Activated CD8-positive, alpha-beta memory T cell treated with anti-CD3 and anti-CD28 coated beads, Interleukin-2, amount 50 U/mL, for 1 hour (primary cell): ENCODE results near the gene ANKRD13D.

ENCODE experiments used
- DNase-seq: peaks from one replicate; pipeline ENCODE4 v3.0.0-alpha.2; 2020; ENCODE audit errors: extremely low read depth

The ANKRD13D gene

DNA sequence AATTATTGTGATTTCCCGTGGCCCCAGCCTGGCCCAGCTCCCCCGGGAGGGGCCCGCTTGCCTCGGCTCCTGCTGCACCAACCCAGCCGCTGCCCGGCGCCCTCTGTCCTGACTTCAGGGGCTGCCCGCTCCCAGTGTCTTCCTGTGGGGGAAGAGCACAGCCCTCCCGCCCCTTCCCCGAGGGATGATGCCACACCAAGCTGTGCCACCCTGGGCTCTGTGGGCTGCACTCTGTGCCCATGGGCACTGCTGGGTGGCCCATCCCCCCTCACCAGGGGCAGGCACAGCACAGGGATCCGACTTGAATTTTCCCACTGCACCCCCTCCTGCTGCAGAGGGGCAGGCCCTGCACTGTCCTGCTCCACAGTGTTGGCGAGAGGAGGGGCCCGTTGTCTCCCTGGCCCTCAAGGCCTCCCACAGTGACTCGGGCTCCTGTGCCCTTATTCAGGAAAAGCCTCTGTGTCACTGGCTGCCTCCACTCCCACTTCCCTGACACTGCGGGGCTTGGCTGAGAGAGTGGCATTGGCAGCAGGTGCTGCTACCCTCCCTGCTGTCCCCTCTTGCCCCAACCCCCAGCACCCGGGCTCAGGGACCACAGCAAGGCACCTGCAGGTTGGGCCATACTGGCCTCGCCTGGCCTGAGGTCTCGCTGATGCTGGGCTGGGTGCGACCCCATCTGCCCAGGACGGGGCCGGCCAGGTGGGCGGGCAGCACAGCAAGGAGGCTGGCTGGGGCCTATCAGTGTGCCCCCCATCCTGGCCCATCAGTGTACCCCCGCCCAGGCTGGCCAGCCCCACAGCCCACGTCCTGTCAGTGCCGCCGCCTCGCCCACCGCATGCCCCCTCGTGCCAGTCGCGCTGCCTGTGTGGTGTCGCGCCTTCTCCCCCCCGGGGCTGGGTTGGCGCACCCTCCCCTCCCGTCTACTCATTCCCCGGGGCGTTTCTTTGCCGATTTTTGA is 3.3 kb upstream of the ANKRD13D start:
- DNase-seq, result no peak

DNA sequence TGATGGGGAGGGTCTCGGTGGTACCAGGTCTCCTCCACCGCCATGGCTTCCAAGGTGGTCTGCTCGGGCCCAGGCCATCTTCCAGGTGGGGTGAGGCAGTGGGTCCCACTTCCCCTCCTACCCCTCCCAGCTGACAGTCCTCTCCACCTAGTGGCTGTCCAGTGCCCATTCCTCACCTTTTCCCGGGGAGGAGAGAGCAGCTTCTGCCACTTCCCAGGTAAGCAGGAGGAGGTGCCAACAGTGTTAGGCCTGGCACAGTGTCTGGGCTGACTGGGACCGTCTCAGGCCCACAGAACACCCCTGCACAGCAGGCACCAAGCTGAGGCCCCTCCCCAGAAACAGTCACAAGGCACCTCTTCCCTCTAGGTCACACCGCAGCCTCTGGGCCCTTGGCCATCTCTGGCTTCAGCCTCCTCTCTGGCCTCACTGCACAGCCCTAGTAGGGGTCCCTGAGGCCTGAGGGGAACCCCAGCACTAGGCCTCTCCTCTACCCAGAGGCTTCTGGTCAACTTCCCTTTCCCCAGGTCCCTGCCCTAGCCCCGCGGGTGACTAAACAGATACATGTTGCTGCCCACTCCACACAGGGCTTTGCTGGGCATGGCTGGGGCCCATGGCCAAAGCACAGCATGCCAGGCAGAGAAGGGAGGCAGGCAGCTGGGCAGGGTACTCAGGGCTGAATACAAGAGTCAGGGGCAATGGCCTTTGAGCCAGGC is 2.3 kb upstream of the ANKRD13D start:
- DNase-seq, result no peak

DNA sequence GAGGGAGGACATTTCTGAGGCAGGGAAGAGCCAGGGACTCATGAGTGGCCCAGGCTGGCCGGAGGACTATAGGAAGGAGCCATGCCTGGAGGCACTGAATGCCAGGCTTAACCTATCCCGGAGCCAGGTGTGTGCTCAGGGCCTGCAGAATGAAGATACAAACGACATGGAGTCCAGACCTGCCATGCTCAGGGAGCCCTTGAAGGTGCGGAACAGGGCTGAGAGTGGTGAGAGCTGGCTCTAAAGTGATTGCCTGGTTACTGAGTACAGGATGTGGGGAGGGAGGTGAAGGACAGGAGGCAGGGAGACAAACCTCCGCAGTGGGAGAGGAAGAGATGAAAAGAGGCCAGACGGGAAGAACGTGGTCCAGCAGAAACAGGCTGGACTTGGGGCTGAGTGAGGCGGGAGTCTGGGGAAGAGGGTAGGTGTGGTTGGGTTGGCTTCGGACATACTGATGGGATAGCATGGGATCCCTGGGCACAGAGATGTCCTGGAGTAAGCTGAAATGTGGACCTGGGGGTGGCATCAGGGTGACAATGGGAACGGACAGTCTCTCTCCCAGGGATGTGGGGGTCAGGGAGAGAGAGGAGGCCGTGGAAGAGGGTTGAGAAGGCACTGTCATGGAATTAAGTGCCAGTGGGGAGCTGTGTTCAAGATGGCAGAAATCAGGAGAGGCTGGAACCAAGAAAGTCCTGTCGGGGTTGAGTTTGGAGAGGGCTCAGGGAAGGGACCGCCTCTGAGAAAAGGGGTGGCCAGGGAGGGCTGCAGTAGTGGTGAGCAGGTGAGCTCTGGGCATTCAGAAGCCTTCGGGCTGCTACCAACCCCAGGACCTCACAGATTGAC is 1.5 kb upstream of the ANKRD13D start:
- no peak for DNase-seq

DNA sequence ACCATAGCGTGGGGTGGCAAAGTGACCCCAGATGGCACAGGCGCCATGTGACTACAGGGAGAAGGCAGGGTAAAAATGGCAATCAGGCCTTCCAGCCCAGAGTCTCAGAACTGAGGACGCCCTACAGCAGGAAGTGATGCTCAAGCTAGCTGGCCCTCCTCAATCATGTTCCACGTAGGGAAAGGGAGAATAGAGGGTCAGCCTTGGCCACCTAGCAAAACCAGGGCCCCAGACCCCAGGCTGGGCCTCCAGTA is 978 bp upstream of the ANKRD13D start:
- no peak for DNase-seq

DNA sequence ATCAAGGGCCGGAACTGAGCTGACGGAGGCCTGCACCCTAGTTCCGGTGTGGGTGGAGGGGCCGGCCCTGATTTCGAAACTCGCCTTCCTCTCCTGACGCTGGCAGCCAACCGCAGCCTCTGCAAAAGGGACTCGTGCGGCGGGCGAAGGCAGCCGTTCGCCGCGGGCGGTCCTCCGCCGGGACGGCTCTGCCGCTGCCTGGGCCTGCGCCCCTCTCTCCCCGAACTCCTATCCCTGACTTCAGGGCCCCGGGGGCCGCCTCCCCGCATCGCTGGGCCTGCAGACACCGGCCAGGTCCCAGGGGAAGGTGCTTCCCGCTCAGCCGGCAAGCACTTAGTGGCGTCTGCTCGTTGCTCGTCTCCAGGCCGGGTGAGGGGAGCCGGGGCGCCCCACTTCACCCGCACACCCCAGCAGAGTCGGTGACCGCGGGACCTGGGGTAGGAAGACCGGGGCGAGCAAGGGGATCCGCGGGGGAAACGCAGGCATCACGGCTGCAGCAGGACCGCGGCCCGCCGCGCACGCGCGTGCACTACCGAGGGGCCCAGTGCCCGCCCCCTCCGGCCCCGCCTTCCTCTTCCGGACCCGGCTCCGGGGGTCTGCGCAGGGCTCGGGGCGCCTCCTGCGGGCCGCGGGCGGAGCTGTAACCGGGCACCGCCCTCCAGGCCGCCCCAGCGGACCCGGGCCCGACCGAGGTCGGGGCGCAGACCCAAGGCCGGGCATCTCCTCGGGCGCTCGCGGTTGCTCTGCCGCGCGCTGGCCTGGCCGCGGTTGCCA is 464 bp upstream of the ANKRD13D start:
- peak; percentile 66 for DNase-seq

DNA sequence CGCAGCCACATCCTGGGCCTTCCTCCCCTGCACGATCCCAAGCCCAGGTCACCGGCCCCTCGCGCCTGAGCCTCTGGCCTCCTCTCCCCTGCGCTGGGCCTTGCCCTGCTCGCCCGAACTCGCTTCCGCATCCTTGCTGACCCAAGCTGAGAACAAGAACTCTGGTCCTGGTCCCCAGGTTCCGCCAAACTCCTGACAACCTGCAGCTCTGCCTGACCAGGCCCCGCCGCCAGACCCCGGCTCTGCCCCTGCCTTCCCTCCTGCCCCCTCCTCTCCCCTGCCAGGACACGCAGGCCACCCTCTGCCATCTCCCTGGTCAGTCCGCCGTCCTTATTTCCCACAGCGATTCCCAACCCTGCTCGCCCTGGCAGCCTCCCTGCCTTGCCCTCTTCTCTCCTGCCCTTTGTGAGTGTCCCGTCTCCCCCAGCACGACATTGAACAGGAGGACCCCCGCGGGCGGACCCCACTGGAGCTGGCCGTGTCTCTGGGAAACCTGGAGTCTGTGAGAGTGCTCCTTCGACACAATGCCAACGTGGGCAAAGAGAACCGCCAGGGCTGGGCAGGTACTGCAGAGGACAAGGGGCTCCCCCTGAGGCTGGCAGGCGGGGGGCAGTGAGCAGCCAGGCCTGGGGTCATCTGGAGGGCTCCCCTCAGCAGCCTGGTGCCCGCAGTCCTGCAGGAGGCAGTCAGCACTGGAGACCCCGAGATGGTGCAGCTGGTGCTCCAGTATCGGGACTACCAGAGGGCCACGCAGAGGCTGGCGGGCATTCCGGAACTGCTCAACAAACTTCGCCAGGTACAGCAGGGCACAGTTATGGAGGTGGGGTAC is 762 bp downstream of the ANKRD13D start:
- no peak for DNase-seq

DNA sequence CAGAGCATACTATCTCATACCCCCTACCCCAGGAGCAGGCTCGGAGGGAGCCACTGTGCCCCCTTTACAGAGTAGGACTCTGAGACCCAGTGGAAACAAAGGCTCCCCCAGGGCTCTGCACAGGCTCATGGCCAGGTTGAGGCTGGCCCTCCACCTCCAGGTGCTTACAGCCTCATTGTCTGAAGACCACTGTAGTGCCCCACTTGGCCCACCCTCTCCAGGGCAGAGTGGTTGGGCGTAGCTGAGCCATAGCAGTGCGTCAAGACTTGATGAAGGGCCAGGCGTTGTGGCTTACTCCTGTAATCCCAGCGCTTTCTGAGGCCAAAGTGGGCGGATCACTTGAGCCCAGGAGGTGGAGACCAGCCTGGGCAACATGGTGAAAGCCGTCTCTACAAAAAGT is 1.7 kb downstream of the ANKRD13D start:
- no peak for DNase-seq

DNA sequence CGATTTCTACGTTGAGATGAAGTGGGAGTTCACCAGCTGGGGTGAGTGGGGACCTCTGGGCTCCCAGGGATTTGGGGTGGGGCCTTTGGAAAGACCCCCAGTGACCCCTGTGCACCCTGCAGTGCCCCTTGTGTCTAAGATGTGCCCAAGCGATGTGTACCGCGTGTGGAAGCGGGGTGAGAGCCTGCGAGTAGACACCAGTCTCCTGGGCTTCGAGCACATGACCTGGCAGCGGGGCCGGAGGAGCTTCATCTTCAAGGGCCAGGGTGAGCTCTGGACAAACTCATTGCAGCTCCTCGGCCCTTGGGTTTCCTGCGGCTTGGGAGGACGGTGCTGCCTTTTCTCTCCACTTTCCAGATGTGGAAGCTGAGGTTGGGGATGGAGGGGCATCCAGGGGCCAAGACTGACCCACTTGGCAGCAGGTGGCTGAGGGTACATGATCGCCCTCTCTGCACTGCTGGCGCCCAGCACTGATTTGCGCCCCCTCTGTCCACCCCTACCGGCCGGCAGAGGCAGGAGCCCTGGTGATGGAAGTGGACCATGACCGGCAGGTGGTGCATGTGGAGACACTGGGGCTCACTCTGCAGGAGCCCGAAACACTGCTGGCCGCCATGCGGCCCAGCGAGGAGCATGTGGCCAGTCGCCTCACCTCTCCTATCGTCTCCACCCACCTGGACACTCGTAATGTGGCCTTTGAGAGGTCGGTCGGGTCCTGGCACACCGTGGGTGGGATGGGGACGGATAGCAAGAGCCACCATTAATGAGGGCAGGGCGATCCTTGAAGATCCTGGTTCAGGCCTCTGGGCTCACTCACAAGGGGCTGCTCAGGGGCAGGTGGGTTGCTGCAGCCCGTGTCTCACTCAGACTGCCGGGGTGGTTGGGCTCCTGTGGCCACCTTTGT is 2.6 kb downstream of the ANKRD13D start:
- DNase-seq, result no peak

DNA sequence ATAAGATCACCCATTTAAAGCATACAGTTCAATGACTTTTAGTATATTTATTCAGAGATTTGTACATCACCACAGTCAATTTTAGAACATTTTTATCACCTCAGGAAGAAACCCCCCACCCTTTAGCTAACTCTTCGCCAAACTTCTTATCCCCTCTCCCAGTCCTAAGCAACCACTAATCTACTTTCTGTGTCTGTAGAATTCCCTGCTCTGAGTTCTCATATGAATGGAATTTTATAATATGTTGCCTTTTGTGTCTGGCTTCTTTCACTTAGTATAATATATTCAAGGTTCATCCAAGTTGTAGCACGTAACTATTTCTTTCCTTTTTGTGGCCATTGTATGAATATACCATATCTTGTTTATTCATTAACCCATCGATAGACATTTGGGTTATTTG is 3.6 kb downstream of the ANKRD13D start:
- DNase-seq, result no peak

DNA sequence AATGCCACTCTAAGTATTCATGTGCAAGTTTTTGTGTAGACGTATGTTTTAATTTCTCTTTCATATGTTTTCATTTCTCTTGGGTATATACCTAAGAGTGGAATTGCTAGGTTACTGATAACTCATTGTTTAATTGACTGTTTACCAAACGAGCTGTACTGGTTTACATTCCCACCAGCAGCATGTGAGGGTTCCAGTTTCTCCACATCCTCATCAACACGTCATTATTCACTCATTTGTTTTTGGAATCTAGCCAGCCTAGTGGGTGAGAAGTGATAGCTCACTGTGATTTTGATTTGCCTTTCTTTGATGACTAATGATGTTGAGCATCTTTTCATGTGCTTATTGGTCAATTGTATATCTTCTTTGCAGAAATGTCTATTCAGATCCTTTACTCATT is 4.0 kb downstream of the ANKRD13D start:
- DNase-seq, result no peak

DNA sequence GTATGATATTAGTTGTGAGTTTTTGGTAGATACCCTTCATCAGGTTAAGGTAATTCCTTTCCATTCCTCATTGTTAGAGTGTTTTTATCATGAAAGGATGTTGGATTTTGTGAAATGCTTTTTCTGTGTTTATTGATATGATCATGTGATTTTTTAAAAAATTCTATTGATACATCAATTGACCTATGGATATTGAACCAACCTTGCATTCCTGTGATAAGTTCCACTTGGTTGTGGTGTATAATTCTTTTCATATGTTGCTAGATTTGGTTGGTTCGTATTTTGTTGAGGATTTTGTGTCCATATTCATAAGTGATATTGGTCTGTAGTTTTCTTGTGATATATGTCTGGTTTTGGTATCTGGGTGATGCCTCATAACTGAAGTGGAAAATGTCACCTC is 6.7 kb downstream of the ANKRD13D start:
- no peak for DNase-seq

DNA sequence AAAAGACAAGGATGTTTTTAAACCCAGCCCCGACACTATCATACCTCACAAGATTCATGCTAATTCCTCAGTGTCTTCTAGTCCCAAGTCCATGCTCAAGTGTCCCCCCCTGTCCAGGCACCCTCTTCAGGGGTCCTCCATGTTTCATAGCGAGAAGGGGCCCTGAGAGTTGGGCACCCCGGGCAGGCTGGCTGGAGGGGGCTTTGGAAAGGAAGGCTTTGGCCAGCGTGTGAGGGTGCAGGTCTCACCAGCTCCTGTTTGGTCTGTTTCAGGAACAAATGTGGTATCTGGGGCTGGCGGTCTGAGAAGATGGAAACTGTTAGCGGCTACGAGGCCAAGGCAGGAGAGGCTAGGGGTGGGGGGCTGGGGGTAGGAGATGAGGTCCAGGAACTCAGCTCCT is 9.7 kb downstream of the ANKRD13D start:
- no peak for DNase-seq

DNA sequence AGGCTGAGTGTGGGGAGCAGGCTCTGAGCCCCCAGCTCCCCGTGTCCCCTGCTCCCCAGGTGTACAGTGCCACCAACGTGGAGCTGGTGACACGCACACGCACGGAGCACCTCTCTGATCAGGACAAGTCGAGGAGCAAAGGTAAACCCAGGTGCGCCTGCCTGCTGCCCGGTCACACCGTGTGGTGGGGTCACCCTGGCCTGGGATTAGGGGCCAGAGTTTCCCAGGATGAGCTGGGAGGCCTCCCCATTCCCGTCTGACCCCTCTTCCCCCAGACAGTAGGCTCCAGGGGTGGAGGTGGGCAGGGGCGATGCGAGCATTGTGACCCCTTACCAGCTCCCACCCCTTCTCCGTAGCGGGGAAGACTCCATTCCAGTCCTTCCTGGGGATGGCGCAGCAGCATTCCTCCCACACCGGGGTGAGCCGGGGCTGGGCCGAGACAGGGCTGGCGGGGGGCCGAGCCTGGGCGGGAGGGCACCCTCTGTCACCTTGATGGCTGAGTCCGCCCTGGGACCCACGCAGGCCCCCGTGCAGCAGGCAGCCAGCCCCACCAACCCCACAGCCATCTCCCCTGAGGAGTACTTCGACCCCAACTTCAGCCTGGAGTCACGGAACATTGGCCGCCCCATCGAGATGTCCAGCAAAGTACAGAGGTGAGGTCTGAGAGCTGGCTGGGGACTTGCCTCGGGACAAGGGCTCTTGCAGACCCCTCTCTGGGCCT is 10.5 kb downstream of the ANKRD13D start:
- DNase-seq, result no peak

DNA sequence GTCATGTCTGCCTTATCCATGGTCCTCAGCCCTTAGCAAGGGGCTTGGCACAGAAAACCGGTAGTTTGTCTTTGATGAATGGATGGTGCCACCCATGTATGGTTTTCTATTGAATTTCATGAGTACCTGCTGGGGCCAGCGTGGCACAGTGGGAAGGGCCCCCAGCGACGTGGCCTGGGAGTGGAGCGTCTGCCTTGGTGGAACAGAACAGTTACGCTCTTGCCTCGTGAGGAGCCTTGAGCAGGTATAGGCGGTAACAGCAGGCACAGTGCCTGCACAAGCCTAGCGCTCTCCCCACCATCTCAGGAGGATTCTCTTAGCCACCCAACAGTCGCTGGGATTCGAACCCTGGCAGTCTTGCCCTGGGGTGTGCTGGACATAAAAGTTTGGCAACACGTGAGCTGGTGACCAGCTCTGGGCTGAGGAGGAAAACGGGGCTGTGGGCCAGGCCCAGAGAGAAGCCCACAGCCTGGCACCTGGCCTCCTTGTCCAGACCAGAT is 11.2 kb downstream of the ANKRD13D start:
- no peak for DNase-seq

DNA sequence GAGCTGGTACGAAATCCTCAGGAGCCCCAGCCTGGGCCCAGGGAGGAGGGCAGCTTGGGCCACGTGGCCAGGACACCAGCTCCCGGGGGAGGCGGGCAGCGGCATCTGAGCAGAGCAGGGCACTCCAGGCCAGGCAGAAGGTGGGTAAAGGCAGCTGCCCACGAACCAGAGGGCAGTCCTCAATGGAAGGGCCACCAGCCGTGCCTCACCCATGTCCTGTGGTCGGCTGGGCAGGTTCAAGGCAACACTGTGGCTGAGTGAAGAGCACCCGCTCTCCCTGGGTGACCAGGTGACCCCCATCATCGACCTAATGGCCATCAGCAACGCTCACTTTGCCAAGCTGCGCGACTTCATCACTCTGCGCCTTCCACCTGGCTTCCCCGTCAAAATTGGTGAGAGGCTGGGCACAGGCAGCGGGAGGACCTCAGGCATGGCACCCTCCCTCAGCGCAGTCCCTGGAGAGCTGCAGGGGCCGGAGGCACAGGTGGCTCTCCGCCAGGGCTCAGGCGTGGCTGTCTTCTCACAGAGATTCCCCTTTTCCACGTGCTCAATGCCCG is 11.7 kb downstream of the ANKRD13D start:
- no peak for DNase-seq

DNA sequence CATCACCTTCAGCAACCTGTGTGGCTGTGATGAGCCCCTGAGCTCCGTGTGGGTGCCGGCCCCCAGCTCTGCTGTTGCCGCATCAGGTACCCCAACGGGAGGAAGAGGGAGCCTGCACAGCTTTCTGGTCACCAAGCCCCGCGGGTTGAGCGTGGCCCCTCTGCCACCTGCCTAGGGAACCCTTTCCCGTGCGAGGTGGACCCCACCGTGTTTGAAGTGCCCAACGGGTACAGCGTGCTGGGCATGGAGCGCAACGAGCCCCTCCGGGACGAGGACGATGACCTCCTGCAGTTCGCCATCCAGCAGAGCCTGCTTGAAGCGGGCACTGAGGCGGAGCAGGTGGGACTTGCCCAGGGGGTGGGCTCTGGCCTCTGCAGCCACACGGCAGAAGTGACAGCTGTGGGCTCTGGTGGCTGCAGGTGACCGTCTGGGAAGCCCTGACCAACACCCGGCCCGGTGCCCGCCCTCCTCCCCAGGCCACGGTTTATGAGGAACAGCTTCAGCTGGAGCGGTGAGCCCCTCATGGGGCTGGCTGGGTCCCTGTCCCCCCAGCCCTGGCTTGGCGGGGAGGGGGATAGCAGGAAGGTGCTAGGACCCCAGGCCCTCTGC is 12.3 kb downstream of the ANKRD13D start:
- no peak for DNase-seq

DNA sequence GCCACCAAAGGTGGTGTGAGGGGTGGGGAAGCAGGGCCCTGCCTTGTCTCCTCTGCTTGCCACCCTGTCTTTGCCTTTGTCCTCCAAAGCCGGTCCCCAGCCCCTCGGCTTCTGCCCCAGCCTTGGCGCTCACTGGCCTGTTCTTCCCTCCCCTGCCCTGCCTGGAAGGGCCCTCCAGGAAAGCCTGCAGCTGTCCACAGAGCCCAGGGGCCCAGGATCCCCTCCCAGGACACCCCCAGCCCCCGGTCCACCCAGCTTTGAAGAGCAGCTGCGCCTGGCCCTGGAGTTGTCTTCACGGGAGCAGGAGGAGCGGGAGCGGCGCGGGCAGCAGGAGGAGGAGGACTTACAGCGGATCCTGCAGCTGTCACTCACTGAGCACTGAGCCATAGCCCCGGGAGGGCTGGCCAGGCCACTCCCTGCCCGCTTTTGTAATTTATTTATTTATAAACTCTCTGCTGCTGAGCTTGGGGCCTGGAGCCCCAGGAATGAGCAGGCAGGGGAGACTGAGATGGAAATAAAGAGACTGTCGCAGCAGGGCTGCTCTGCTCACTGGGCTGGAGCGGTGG is 12.9 kb downstream of the ANKRD13D start:
- DNase-seq, result no peak
